HG03520 (cell line): ENCODE measurements around the gene IFIT1.
"Not testable (repeated sequence)": the region's sequence is repeated elsewhere in the genome, so short reads cannot be mapped to it uniquely, and the experiment has no call there.

Source experiments
- ATAC-seq: cut with Tn5 transposase; IDR thresholded peaks from one replicate; pipeline ENCODE4 v1.9.1; 2021; ENCODE audit warnings: mild to moderate bottlenecking, moderate library complexity; ENCODE audit not compliant: unreplicated experiment

IFIT1 gene

GRCh38 chr10:89364531-89364930 is 27.9 kb upstream of the IFIT1 start:
- ATAC-seq, result no peak

GRCh38 chr10:89367529-89367928 is 24.9 kb upstream of the IFIT1 start:
- peak; percentile 86 for ATAC-seq

- no peak for ATAC-seq
Observed at GRCh38 chr10:89368129-89368528, 24.3 kb upstream of the IFIT1 start.

- ATAC-seq, result no peak
Observed at GRCh38 chr10:89369156-89370105, 23.0 kb upstream of the IFIT1 start.

GRCh38 chr10:89371079-89371478 is 21.3 kb upstream of the IFIT1 start:
- no peak for ATAC-seq

- ATAC-seq, result no peak
Observed at GRCh38 chr10:89371987-89372386, 20.4 kb upstream of the IFIT1 start.

GRCh38 chr10:89373916-89374711 is 18.3 kb upstream of the IFIT1 start:
- no peak for ATAC-seq

GRCh38 chr10:89374713-89375141 is 17.7 kb upstream of the IFIT1 start:
- no peak for ATAC-seq

- no peak for ATAC-seq
Observed at GRCh38 chr10:89377705-89378637, 14.5 kb upstream of the IFIT1 start, which contains the start of gene IFIT1B. TSS of gene IFIT1B (plus strand) at chr10:89378056. CDS start at chr10:89378136, 80 bp downstream.

- ATAC-seq, result no peak
Observed at GRCh38 chr10:89379103-89379502, 13.3 kb upstream of the IFIT1 start.

GRCh38 chr10:89382757-89383156 is 9.7 kb upstream of the IFIT1 start:
- ATAC-seq, result no peak

- ATAC-seq, result no peak
Observed at GRCh38 chr10:89384474-89385340, 7.7 kb upstream of the IFIT1 start.

GRCh38 chr10:89388806-89389205 is 3.6 kb upstream of the IFIT1 start:
- ATAC-seq, result no peak

- ATAC-seq, result no peak
Observed at GRCh38 chr10:89389254-89389653, 3.2 kb upstream of the IFIT1 start.

GRCh38 chr10:89390476-89391225 is 1.8 kb upstream of the IFIT1 start:
- no peak for ATAC-seq

GRCh38 chr10:89391226-89391576 is 1.2 kb upstream of the IFIT1 start:
- not testable (repeated sequence) for ATAC-seq

- no peak for ATAC-seq
Observed at GRCh38 chr10:89392974-89393373, 551 bp downstream of the IFIT1 start.

GRCh38 chr10:89393898-89394297 is 1.5 kb downstream of the IFIT1 start:
- no peak for ATAC-seq

GRCh38 chr10:89395141-89395540 is 2.7 kb downstream of the IFIT1 start:
- no peak for ATAC-seq
